Activated B cell treated with CpG ODN at 0.5 μM for 24 hours (primary cell): Measurements from ENCODE around the gene ZSWIM4. TPM values are rescaled to one million over a fixed set of nuclear protein-coding genes. Genes with fewer than 3 reads are reported as not detected.

Source experiments
- ATAC-seq: fragments of 200-7000 bp; cut with Tn5 transposase; one replicate; pipeline ENCODE4 v1.10.0; 2021; ENCODE audit warnings: low read depth, mild to moderate bottlenecking, moderate library complexity
- CTCF ChIA-PET: fragments of 350-600 bp; sonication (Branson Sonifier 250); formaldehyde crosslinking; loops from one replicate; lab custom pipeline; 2021; ENCODE audit warnings: antibody characterized with exemption; lab: Charles Lee
- POLR2A ChIA-PET: fragments of 350-600 bp; sonication (Branson Sonifier 250); formaldehyde crosslinking; loops from one replicate; lab custom pipeline; 2021; ENCODE audit warnings: antibody characterized with exemption; lab: Charles Lee
- DNase-seq: peaks from one replicate; pipeline ENCODE4 v3.0.0; 2022
- H3K27ac Mint-ChIP-seq: one replicate; pipeline ENCODE4 v1.8.0; 2020; ENCODE audit warnings: mixed read lengths
- H3K27me3 Mint-ChIP-seq: one replicate; pipeline ENCODE4 v1.8.0; 2021; ENCODE audit warnings: mixed read lengths
- H3K36me3 Mint-ChIP-seq: one replicate; pipeline ENCODE4 v1.8.0; 2021; ENCODE audit warnings: low read depth, mixed read lengths
- H3K4me1 Mint-ChIP-seq: one replicate; pipeline ENCODE4 v1.8.0; 2021; ENCODE audit warnings: mixed read lengths
- H3K4me3 Mint-ChIP-seq: one replicate; pipeline ENCODE4 v1.8.0; 2020; ENCODE audit warnings: mild to moderate bottlenecking, mixed read lengths
- H3K9me3 Mint-ChIP-seq: one replicate; pipeline ENCODE4 v1.8.0; 2020; ENCODE audit warnings: mixed read lengths
- intact Hi-C: fragments of 100-400 bp; cut with micrococcal nuclease; formaldehyde crosslinking; loops from one replicate; pipeline ENCODE4 v1.15.1; 2024
- total RNA-seq: library from RNA; stranded (reverse); gene quantifications from 2 replicates; pipeline ENCODE4 v1.2.3, GENCODE V29; 2022
- TF ChIP-seq, protein P1 (sequence below): fragments of 200-600 bp; IDR thresholded peaks from one replicate; pipeline ENCODE4 v1.8.0; 2022; ENCODE audit warnings: antibody characterized with exemption, mild to moderate bottlenecking

ZSWIM4 gene
- total RNA-seq, 1 donor from 2014 or later: 11.2 TPM

DNA sequence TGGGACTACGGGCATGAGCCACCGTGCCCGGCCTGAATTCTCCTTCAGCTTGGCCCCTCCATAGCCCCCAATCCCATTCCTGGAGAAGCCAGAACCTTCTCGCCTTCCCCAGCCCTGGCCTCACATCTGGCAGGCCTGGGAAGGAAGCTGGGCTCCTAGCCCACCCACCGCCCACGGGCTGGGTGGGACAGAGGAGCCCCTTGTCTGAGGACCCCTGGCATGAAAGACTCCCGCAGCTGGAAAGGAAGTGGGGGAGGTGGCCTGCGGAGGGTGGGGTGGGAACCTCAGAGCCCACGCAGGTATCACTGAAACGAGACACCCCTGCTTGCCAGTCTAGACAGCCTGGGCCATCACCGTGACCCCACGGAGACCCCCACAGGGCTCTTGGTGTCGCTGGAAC, 74.0 kb downstream of the ZSWIM4 start:
- peaks cover 16% of the 10 kb centered on the region for H3K4me1 Mint-ChIP-seq
- H3K27me3 Mint-ChIP-seq: peaks cover 33% of the 10 kb centered on the region
- H3K4me3 Mint-ChIP-seq: no peak overlapping the region
- no peak overlapping the region for H3K27ac Mint-ChIP-seq
- CTCF ChIA-PET: no interaction called here
- POLR2A ChIA-PET: no interaction called here
- no peak for ATAC-seq
- DNase-seq: no peak
- H3K36me3 Mint-ChIP-seq: no peaks in the 10 kb centered on the region
- H3K9me3 Mint-ChIP-seq: no peaks in the 10 kb centered on the region
- TF ChIP-seq, protein P1, sequence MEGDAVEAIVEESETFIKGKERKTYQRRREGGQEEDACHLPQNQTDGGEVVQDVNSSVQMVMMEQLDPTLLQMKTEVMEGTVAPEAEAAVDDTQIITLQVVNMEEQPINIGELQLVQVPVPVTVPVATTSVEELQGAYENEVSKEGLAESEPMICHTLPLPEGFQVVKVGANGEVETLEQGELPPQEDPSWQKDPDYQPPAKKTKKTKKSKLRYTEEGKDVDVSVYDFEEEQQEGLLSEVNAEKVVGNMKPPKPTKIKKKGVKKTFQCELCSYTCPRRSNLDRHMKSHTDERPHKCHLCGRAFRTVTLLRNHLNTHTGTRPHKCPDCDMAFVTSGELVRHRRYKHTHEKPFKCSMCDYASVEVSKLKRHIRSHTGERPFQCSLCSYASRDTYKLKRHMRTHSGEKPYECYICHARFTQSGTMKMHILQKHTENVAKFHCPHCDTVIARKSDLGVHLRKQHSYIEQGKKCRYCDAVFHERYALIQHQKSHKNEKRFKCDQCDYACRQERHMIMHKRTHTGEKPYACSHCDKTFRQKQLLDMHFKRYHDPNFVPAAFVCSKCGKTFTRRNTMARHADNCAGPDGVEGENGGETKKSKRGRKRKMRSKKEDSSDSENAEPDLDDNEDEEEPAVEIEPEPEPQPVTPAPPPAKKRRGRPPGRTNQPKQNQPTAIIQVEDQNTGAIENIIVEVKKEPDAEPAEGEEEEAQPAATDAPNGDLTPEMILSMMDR: no peak
- intact Hi-C loops: no loop called here

DNA sequence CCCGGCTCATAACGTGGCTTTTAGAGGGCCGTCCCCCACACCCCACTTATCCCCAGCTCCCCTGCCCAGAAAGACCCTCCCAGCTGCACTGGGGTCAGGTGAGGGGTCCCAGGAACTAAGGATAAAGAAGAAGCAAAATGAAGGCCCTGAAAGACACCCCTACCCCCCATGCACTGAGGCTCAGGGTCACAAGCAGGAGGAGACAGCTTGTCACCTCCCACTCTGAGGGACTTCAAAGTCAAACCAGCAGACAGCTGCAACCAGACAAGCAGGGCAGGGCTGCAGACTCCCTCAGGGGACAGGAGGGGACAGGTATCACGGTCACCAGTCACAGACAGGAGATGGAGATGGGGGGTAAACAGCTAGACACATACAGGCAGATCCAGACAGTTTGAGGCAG, 75.6 kb downstream of the ZSWIM4 start:
- ATAC-seq (no peak), DNase-seq (no peak)
- Mint-ChIP-seq H3K4me3 (no peak overlapping the region), H3K9me3 (no peaks in the 10 kb centered on the region), H3K27ac (no peak overlapping the region), H3K4me1 (peaks cover 11% of the 10 kb centered on the region), H3K27me3 (peaks cover 29% of the 10 kb centered on the region), H3K36me3 (no peaks in the 10 kb centered on the region)
- TF ChIP-seq, protein P1: no peak
- POLR2A ChIA-PET: no interaction called here
- intact Hi-C loops: no loop called here
- CTCF ChIA-PET: interaction anchor here (1.7 kb wide), 1 partner anchor 201 kb away, joined by 5 read pairs; no protein-coding TSS in a partner anchor

DNA sequence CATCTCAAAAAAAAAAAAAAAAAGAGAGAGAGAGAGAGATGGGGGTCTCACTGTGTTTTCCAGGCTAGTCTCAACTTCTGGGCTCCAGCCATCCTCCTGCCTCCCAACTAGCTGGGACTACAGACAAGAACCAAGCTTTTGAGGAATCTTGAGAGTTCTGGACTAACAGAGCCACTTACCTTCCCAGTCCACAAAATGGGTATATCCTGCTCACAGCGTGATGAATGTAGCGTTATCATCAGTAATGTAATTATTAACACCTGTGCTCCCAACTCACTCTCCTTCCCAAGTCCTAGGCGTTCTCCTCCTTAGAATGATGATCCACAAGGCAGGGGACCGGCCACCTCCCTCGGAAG, 77.1 kb downstream of the ZSWIM4 start:
- TF ChIP-seq, protein P1: no peak
- no peak for ATAC-seq
- intact Hi-C loops: no loop called here
- peaks cover 21% of the 10 kb centered on the region for H3K27me3 Mint-ChIP-seq
- CTCF ChIA-PET: interaction anchor here (0.9 to 1.9 kb wide), 2 partner anchors 10 to 170 kb away, joined by 3 to 6 read pairs; no protein-coding TSS in a partner anchor
- POLR2A ChIA-PET: interaction anchor here (0.7 to 1.0 kb wide), 4 partner anchors 33 to 184 kb away, joined by 3 to 6 read pairs (median 4); partner anchors contain the start of gene ZSWIM4
- H3K9me3 Mint-ChIP-seq: no peaks in the 10 kb centered on the region
- H3K36me3 Mint-ChIP-seq: no peaks in the 10 kb centered on the region
- H3K4me1 Mint-ChIP-seq: peaks cover 6% of the 10 kb centered on the region
- H3K4me3 Mint-ChIP-seq: peak overlapping the region; percentile 73
- DNase-seq: no peak
- H3K27ac Mint-ChIP-seq: no peak overlapping the region

DNA sequence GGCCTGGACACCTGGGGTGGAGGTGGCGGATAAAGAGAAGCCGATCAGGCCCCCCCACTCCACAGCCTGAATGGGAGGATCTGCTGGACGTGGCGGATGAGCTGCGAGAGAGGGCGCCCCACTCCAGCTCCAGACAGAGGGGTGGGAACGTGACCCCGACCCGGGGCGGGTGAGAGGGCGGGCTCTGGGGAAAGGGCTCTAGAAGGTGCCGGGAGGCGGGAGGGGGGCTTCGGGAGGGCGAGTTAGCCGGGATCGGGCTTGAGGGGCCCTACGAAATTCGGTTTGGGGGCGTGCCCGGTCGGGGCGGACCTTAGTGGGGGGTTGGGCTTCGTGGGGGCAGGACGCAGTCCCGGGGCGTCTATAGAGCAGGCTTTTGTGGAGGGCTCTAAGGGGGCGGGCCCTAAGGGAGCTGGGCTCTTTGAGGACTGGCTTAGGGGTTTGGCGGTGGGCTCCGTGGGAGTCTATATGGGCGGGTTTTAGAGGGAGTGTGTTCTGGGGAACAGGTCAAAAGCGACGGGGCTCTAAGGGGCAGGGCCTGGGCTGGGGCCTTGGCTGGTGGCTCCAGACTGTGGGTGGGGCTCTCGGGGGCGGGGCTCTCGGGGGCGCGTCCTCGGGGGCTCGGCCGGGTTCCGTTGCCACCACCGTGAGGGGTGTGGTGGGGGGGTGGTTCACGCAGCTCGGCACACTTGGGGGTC, 77.6 kb downstream of the ZSWIM4 start:
- Mint-ChIP-seq H3K4me3 (peak overlapping the region; percentile 73), H3K27ac (no peak overlapping the region), H3K4me1 (peaks cover 6% of the 10 kb centered on the region), H3K9me3 (no peaks in the 10 kb centered on the region), H3K36me3 (no peaks in the 10 kb centered on the region), H3K27me3 (peaks cover 16% of the 10 kb centered on the region)
- peak; percentile 83 for ATAC-seq
- intact Hi-C loops: no loop called here
- TF ChIP-seq, protein P1: no peak
- DNase-seq: peak; percentile 43
- CTCF ChIA-PET: interaction anchor here (0.9 to 1.9 kb wide), 2 partner anchors 10 to 169 kb away, joined by 3 to 6 read pairs; no protein-coding TSS in a partner anchor
- POLR2A ChIA-PET: interaction anchor here (0.7 to 1.0 kb wide), 3 partner anchors 77 to 183 kb away, joined by 3 to 5 read pairs (median 3); partner anchors contain the start of gene ZSWIM4

DNA sequence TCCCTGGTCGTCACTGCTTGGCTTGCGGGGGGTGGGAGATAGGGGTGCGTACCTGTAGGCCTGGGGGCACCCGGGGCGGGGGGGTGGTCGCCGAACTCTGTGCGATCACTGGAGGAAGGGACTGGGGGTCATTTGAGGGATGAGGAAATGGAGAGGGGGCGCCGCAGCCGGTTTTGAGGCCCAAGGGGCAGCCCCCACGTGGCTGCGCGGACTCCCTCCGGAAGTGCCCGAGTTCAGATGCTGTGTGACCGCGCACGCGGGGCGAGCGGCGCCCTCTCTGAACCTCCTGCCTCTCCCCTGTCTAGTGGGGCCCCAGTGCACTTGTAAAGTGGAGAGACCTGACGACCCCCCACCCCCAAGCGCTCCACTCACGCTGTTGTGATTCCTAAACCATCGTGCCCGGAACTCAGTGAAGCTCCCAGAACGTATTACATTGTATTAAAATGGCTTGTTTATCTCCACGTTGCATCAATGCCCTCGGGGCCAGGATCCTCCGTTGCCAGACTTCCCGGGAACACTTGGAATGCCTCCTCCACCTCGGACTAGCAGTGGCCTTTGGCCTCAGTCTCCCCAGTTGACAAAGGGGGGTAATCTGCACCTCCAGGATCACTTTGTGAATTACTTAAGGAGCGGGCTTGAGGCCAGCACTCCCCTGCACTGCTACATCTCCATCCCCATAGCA, 78.7 kb downstream of the ZSWIM4 start:
- no peaks in the 10 kb centered on the region for H3K9me3 Mint-ChIP-seq
- H3K4me1 Mint-ChIP-seq: peaks cover 6% of the 10 kb centered on the region
- ChIA-PET POLR2A (no interaction called here), CTCF (no interaction called here)
- H3K4me3 Mint-ChIP-seq: no peak overlapping the region
- TF ChIP-seq, protein P1: no peak
- no peak overlapping the region for H3K27ac Mint-ChIP-seq
- DNase-seq (no peak), ATAC-seq (no peak)
- intact Hi-C loops: no loop called here
- no peaks in the 10 kb centered on the region for H3K36me3 Mint-ChIP-seq
- peaks cover 16% of the 10 kb centered on the region for H3K27me3 Mint-ChIP-seq
